Effector memory CD8-positive, alpha-beta T cell (primary cell): ENCODE measurements around the gene SLCO3A1.

ENCODE experiments used
- ATAC-seq: fragments of 150-1000 bp; cut with Tn5 transposase; replicated peaks from 2 replicates; pipeline ENCODE4 v1.10.0; 2021; ENCODE audit warnings: mild to moderate bottlenecking, moderate library complexity
- DNase-seq, 3 experiments: peaks; one replicate each; pipeline ENCODE4 v3.0.0; 2021
- H3K27ac Mint-ChIP-seq, 2 donors: one replicate each; pipeline ENCODE4 v1.8.0; 2022; ENCODE audit warnings: mild to moderate bottlenecking in 2 of 2, mixed read lengths in 2 of 2, moderate library complexity in 2 of 2
- H3K27me3 Mint-ChIP-seq, 2 donors: one replicate each; pipeline ENCODE4 v1.8.0; 2022; ENCODE audit warnings: mixed read lengths in 2 of 2
- H3K36me3 Mint-ChIP-seq: one replicate; pipeline ENCODE4 v1.8.0; 2022; ENCODE audit warnings: mild to moderate bottlenecking, moderate library complexity, mixed read lengths; ENCODE audit not compliant: insufficient read depth
- H3K4me1 Mint-ChIP-seq, 2 donors: one replicate each; pipeline ENCODE4 v1.8.0; 2022; ENCODE audit warnings: low read depth in 2 of 2, mixed read lengths in 2 of 2
- H3K4me3 Mint-ChIP-seq, 2 donors: one replicate each; pipeline ENCODE4 v1.8.0; 2022; ENCODE audit warnings: mild to moderate bottlenecking in 2 of 2, mixed read lengths in 2 of 2, moderate library complexity in 2 of 2
- H3K9me3 Mint-ChIP-seq, 2 donors: one replicate each; pipeline ENCODE4 v1.8.0; 2022; ENCODE audit warnings: mixed read lengths in 2 of 2

The SLCO3A1 gene

GRCh38 chr15:91985297-91985696, 131.8 kb downstream of the SLCO3A1 start:
- no peak for ATAC-seq
- H3K4me3 Mint-ChIP-seq = no peak overlapping the region
- no peak overlapping the region for H3K27ac Mint-ChIP-seq
- no peak for DNase-seq
- no peaks in the 10 kb centered on the region for H3K27me3 Mint-ChIP-seq
- H3K4me1 Mint-ChIP-seq = peaks cover 43 to 52% of the 10 kb centered on the region in 2 donors
- H3K36me3 Mint-ChIP-seq = no peaks in the 10 kb centered on the region
- no peaks in the 10 kb centered on the region for H3K9me3 Mint-ChIP-seq

DNA sequence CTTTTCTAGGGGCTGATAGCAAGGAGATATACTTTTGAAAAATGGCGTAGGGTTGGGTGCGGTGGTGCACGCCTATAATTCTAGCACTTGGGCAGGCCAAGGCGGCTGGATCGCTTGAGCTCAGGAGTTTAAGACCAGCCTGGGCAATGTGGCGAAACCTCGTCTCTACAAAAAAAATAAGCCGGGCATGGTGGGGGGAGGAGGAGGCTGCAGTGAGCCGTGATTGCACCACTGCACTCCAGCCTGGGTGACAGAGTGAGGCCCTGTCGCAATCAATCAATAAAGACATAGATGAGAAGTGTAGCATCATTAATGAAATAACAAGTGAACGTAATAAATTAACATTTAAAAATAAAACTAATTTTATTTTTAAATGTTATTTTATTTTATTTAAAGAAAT, 134.6 kb downstream of the SLCO3A1 start:
- no peaks in the 10 kb centered on the region for H3K9me3 Mint-ChIP-seq
- DNase-seq (no peak), ATAC-seq (no peak)
- no peak overlapping the region for H3K4me3 Mint-ChIP-seq
- no peaks in the 10 kb centered on the region for H3K36me3 Mint-ChIP-seq
- H3K4me1 Mint-ChIP-seq = peaks cover 44 to 66% of the 10 kb centered on the region in 2 donors
- H3K27ac Mint-ChIP-seq = peak overlapping the region in 1 of 2 donors; percentile 42
- H3K27me3 Mint-ChIP-seq = no peaks in the 10 kb centered on the region

GRCh38 chr15:91988655-91989054, 135.1 kb downstream of the SLCO3A1 start:
- no peaks in the 10 kb centered on the region for H3K27me3 Mint-ChIP-seq
- H3K4me1 Mint-ChIP-seq = peaks cover 40 to 64% of the 10 kb centered on the region in 2 donors
- no peak overlapping the region for H3K4me3 Mint-ChIP-seq
- no peaks in the 10 kb centered on the region for H3K9me3 Mint-ChIP-seq
- ATAC-seq = no peak
- no peak overlapping the region for H3K27ac Mint-ChIP-seq
- no peak for DNase-seq
- no peaks in the 10 kb centered on the region for H3K36me3 Mint-ChIP-seq

DNA sequence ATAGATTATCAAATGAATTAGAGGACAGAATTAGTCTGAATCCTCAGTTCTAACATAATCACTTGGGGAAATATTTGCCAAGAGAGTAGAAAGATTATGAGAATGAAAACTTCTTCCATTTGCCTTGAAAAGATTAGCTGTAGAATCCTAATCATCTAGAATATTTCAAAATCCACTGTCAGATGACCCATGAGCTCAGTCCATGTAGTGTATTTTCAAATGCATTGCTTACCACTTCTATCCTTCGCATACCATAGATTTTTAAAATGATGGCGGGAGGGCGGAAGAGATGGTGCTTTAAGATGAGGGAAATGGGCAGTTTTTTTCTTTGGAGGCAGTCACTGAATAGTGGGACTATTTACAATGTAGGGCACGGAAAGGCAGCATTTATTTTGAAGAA, 136.3 kb downstream of the SLCO3A1 start:
- no peak for DNase-seq
- Mint-ChIP-seq H3K36me3 (no peaks in the 10 kb centered on the region), H3K4me1 (peaks cover 41 to 67% of the 10 kb centered on the region in 2 donors), H3K4me3 (no peak overlapping the region), H3K27me3 (no peaks in the 10 kb centered on the region), H3K9me3 (no peaks in the 10 kb centered on the region), H3K27ac (no peak overlapping the region)
- ATAC-seq = no peak

GRCh38 chr15:91992945-91993344, 139.4 kb downstream of the SLCO3A1 start:
- Mint-ChIP-seq H3K4me3 (no peak overlapping the region), H3K27ac (no peak overlapping the region), H3K36me3 (no peaks in the 10 kb centered on the region), H3K4me1 (peaks cover 29 to 54% of the 10 kb centered on the region in 2 donors), H3K9me3 (no peaks in the 10 kb centered on the region), H3K27me3 (no peaks in the 10 kb centered on the region)
- no peak for ATAC-seq
- no peak for DNase-seq

DNA sequence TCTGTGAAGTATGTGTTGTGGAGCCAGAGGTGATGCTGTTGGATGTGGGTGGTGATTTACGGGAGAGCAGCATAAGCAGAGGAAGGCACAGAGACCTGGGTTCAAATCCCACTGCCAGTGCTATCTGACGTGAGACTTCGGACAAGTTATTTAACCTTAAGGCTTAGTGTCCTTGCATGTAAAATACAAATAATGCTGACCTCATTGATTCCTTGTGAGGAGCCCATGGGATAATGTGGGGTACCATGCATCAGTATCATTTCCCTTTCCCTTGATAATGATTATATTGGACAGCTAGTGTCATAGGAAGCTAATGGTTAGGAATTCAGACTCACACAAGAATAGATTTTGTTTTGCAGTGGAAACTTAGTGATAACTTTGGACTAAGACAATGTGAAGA, 141.6 kb downstream of the SLCO3A1 start:
- Mint-ChIP-seq H3K4me1 (peaks cover 20 to 47% of the 10 kb centered on the region in 2 donors), H3K4me3 (no peak overlapping the region), H3K36me3 (no peaks in the 10 kb centered on the region), H3K9me3 (no peaks in the 10 kb centered on the region), H3K27ac (no peak overlapping the region), H3K27me3 (no peaks in the 10 kb centered on the region)
- DNase-seq (no peak), ATAC-seq (no peak)

- DNase-seq (no peak), ATAC-seq (no peak)
- Mint-ChIP-seq H3K4me1 (peaks cover 19 to 47% of the 10 kb centered on the region in 2 donors), H3K27ac (no peak overlapping the region), H3K9me3 (no peaks in the 10 kb centered on the region), H3K4me3 (no peak overlapping the region), H3K36me3 (no peaks in the 10 kb centered on the region), H3K27me3 (no peaks in the 10 kb centered on the region)
These were observed 143.7 kb downstream of the SLCO3A1 start for GRCh38 chr15:91997163-91997562.

- H3K9me3 Mint-ChIP-seq = no peaks in the 10 kb centered on the region
- no peaks in the 10 kb centered on the region for H3K27me3 Mint-ChIP-seq
- H3K27ac Mint-ChIP-seq = no peak overlapping the region
- DNase-seq = no peak
- ATAC-seq = no peak
- H3K4me3 Mint-ChIP-seq = no peak overlapping the region
- H3K36me3 Mint-ChIP-seq = no peaks in the 10 kb centered on the region
- H3K4me1 Mint-ChIP-seq = peaks cover 36 to 49% of the 10 kb centered on the region in 2 donors
These were observed 147.2 kb downstream of the SLCO3A1 start for GRCh38 chr15:92000709-92001108.

- Mint-ChIP-seq H3K4me1 (peaks cover 36 to 50% of the 10 kb centered on the region in 2 donors), H3K36me3 (no peaks in the 10 kb centered on the region)
These were observed 147.8 kb downstream of the SLCO3A1 start for GRCh38 chr15:92001307-92001706.

GRCh38 chr15:92002666-92003065, 149.2 kb downstream of the SLCO3A1 start:
- H3K27me3 Mint-ChIP-seq = no peaks in the 10 kb centered on the region
- H3K36me3 Mint-ChIP-seq = no peaks in the 10 kb centered on the region
- H3K27ac Mint-ChIP-seq = no peak overlapping the region
- DNase-seq (no peak), ATAC-seq (no peak)
- H3K9me3 Mint-ChIP-seq = no peaks in the 10 kb centered on the region
- H3K4me3 Mint-ChIP-seq = no peak overlapping the region
- peaks cover 39 to 52% of the 10 kb centered on the region in 2 donors for H3K4me1 Mint-ChIP-seq

More at GRCh38 chr15:92001307-92001706, 147.8 kb downstream of the SLCO3A1 start:
- no peaks in the 10 kb centered on the region for H3K27me3 Mint-ChIP-seq
- no peaks in the 10 kb centered on the region for H3K9me3 Mint-ChIP-seq
- H3K27ac Mint-ChIP-seq = no peak overlapping the region
- H3K4me3 Mint-ChIP-seq = no peak overlapping the region
- ATAC-seq (no peak), DNase-seq (no peak)

DNA sequence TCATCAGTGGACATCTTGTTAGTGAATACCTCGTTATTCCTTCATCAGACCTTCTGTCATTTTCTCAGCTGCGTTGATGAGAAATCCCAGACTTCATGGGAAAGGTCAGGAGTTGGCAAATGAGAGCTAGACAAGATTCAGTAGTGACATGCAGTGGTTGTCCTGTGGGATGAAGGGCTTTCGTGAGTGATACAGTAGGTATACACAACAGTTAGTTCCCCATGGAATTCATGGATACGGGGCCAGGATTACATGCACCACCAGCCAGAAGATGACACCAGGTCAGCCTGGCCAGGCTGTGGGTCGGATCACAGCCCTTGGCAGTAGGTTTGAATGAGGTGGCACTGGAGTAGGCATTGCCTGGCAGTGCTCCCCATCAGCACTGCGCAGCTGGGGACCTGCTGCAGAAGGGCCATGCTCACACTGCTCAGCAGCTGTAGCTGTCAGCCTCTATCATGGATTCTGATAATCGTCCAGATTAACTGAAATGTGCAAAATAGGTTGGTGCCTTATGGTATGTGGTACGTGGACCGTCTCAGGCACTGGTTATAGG, 150.1 kb downstream of the SLCO3A1 start:
- Mint-ChIP-seq H3K4me1 (peaks cover 45 to 57% of the 10 kb centered on the region in 2 donors), H3K4me3 (no peak overlapping the region), H3K27ac (no peak overlapping the region), H3K27me3 (no peaks in the 10 kb centered on the region), H3K9me3 (no peaks in the 10 kb centered on the region), H3K36me3 (no peaks in the 10 kb centered on the region)
- no peak for ATAC-seq
- DNase-seq = no peak

DNA sequence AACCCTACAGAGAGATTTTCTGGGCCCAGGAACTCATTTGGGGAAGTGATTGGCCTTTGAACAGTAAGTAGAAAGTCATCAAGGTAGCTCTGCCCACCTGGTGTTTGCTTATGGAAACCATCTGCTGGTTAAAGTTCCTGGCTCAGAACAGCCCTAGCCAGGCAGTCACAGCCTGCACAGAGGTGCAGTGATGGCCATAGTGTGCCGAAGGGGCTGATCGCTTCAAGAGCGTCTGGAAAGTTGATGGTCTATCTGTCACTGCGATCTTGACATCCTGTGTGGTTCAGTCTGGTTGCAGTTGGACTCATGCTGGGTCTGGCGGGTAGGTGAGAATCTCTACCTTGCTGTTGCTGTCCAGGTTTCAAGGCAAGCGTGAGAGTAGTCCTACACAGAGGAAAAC, 151.6 kb downstream of the SLCO3A1 start:
- DNase-seq (peak in 1 of 3 experiments; percentile 2), ATAC-seq (peak; percentile 80)
- Mint-ChIP-seq H3K27ac (peak overlapping the region in 1 of 2 donors; percentile 62), H3K4me3 (no peak overlapping the region), H3K4me1 (peaks cover 59 to 60% of the 10 kb centered on the region in 2 donors), H3K36me3 (no peaks in the 10 kb centered on the region), H3K9me3 (no peaks in the 10 kb centered on the region), H3K27me3 (no peaks in the 10 kb centered on the region)

DNA sequence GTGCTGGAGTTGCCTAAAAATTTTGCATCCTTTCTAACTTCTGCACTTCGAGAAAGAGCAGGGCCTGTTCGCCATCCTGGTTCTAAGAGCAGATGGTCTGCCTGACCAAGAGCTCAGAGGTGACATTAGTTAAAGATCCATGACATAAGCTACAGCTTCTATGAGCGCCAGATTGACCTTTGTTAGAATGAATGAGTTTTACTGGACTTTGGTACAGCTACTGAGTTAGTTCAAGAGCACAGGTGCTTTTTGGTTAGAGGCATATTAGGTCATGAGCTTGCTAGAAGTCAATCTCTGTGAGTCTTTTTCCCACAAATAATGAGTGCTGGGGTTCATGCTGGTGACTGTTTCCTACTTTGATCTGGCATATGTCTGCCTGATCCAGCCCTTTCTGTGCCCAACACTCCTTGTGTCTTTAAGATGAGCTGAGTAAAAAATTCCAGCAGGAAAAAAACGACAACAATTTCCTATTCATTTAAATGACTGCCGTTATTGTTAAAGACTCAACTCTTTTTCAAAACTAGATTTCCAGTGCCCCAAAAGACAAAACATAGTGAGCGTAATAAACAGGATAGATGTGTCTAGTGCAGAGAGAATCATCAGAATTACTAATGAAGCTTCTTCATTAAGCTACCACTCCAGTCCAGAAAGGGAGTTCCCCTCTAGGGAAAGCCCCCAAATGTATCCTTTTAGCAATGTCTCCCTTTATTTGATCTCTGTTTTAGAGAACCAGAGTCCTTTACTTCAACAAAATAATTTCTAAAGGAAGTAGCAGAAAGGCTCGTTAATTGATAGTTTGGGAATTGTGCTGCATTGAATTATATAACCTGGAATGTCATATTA, 152.9 kb downstream of the SLCO3A1 start:
- Mint-ChIP-seq H3K27me3 (no peaks in the 10 kb centered on the region), H3K36me3 (no peaks in the 10 kb centered on the region), H3K27ac (peak overlapping the region in 1 of 2 donors; percentile 37), H3K4me1 (peaks cover 61% of the 10 kb centered on the region in 2 donors), H3K4me3 (no peak overlapping the region), H3K9me3 (no peaks in the 10 kb centered on the region)
- ATAC-seq (no peak), DNase-seq (no peak)

DNA sequence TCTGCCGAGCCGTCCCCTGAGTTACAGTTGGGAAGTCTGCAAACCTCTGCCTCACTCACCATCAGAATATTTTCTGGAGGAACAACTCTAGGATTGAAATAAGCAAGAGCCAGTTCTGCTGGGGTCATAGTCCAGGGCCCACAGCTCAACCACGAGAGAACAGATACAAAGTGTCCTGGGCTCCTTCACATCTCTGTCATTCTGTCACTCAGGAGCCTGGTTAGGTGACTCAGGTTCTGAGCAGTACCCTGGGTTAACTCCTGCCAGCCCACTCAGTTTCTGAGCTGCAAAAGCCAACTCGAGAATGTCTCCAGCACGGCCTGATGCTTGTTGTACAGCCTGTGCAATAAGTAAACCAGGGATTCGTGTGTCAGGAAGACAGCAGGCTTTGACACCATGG, 155.7 kb downstream of the SLCO3A1 start:
- peaks cover 52 to 59% of the 10 kb centered on the region in 2 donors for H3K4me1 Mint-ChIP-seq
- H3K27me3 Mint-ChIP-seq = no peaks in the 10 kb centered on the region
- DNase-seq (no peak), ATAC-seq (no peak)
- no peaks in the 10 kb centered on the region for H3K9me3 Mint-ChIP-seq
- no peaks in the 10 kb centered on the region for H3K36me3 Mint-ChIP-seq
- peak overlapping the region; percentile 33 to 51 for H3K4me3 Mint-ChIP-seq
- H3K27ac Mint-ChIP-seq = peak overlapping the region; percentile 60 to 77
